HFFc6 (cell line): ENCODE measurements around the gene ZNF664. TPM values are rescaled to one million over a fixed set of nuclear protein-coding genes. Genes with fewer than 3 reads are reported as not detected.
"Not testable (repeated sequence)": the region's sequence is repeated elsewhere in the genome, so short reads cannot be mapped to it uniquely, and the experiment has no call there.

Experiments
- DNase-seq: peaks from one replicate; pipeline ENCODE4 v3.0.0-alpha.2; 2018
- H3K27ac Mint-ChIP-seq: 2 replicates; pipeline ENCODE4 v1.8.0; 2020; ENCODE audit warnings: mild to moderate bottlenecking, mixed read lengths
- H3K27me3 Mint-ChIP-seq: 2 replicates; pipeline ENCODE4 v1.8.0; 2021; ENCODE audit warnings: mild to moderate bottlenecking, moderate library complexity, mixed read lengths; ENCODE audit not compliant: insufficient read depth
- H3K36me3 Mint-ChIP-seq: 2 replicates; pipeline ENCODE4 v1.8.0; 2021; ENCODE audit warnings: low read depth, mixed read lengths
- H3K4me1 Mint-ChIP-seq: 2 replicates; pipeline ENCODE4 v1.8.0; 2020; ENCODE audit warnings: low read depth, mixed read lengths
- H3K4me3 Mint-ChIP-seq: 2 replicates; pipeline ENCODE4 v1.8.0; 2020; ENCODE audit warnings: mild to moderate bottlenecking, moderate library complexity, mixed read lengths
- H3K9me3 Mint-ChIP-seq: 2 replicates; pipeline ENCODE4 v1.8.0; 2020; ENCODE audit warnings: mild to moderate bottlenecking, mixed read lengths
- total RNA-seq, 6 experiments: library from RNA; stranded (reverse); fragmentation: NEBNext Ultra II Directional; extraction: Animal tissue kit (Norgen Biotek cat#: 25700); gene quantifications; 2 replicates in 1 of 6; 3 replicates in 5 of 6; pipeline ENCODE4 v1.2.3, GENCODE V29; 2021
- TF ChIP-seq, protein P1 (sequence below): fragments of 200-600 bp; sonication (generic); IDR thresholded peaks from 2 replicates; pipeline ENCODE4 v1.5.0; 2021; ENCODE audit warnings: antibody characterized with exemption, mild to moderate bottlenecking

ZNF664 gene
- total RNA-seq, 6 experiments from 2014 or later: 49.1 to 55.2 (median 53.4) TPM

DNA sequence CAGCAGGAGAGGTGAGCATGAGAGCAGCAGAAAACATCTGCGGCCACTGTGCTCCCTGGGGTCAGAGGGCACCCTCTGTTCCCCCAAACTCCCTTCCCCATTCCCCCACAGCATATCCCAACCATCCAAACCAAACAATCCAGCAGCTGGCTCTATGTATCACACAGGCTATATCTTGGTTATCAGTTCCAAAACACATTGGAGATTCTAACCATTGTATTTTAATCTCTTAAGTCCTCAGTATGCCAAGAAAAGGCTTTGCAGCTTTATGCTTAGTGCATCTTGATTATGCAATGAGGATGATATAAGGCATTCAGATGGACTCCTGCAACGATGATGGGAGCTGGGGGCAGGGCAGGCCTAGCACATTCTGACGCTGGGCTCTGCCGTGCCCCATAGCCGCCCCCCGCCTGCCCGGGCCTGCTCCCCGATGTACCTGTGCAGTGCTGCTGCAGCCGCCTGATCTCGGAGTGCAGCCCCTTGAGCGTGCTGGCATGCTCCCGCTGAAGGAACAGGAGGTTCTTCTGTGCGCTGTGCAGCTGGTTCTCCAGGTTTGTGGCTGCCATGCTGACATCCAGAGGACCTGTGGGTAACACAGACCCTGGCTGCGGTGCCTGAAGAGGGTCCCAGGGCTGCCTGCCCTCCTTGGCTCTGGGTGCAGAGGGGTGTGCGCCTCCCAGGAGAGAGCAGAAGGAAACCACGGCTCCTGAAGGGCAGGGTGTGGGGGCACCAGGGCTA, 29.9 kb upstream of the ZNF664 start:
- TF ChIP-seq, protein P1, sequence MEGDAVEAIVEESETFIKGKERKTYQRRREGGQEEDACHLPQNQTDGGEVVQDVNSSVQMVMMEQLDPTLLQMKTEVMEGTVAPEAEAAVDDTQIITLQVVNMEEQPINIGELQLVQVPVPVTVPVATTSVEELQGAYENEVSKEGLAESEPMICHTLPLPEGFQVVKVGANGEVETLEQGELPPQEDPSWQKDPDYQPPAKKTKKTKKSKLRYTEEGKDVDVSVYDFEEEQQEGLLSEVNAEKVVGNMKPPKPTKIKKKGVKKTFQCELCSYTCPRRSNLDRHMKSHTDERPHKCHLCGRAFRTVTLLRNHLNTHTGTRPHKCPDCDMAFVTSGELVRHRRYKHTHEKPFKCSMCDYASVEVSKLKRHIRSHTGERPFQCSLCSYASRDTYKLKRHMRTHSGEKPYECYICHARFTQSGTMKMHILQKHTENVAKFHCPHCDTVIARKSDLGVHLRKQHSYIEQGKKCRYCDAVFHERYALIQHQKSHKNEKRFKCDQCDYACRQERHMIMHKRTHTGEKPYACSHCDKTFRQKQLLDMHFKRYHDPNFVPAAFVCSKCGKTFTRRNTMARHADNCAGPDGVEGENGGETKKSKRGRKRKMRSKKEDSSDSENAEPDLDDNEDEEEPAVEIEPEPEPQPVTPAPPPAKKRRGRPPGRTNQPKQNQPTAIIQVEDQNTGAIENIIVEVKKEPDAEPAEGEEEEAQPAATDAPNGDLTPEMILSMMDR: no peak

DNA sequence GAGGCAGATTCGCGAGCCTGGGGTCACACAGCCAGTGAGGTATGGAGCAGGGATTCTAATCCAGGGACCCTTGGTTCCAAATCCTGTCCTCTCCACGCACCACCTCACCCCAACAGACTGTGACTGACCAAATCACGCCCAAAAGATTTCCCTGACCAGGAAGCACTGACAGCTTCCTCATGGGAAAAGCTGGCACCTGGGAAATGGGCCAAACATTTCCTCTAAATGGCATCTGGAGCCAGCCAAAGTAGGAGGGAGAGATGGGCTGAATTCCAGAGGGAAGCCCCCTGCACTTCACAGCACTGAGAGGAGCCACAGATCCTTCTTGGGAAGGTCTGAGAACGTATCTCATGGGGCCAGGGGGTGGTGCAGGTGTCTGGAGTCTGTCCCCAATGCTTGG, 29.2 kb upstream of the ZNF664 start:
- Mint-ChIP-seq H3K4me3 (no peak overlapping the region), H3K9me3 (peaks cover 11% of the 10 kb centered on the region; the same call in 1 of the 2 replicates), H3K36me3 (peaks cover 40% of the 10 kb centered on the region), H3K27me3 (no peaks in the 10 kb centered on the region), H3K4me1 (peaks cover 19% of the 10 kb centered on the region), H3K27ac (no peak overlapping the region)
- TF ChIP-seq, protein P1: no peak
- DNase-seq: no peak

More for the DNA sequence above, 29.9 kb upstream of the ZNF664 start:
- no peak overlapping the region for H3K27ac Mint-ChIP-seq
- no peak for DNase-seq
- peaks cover 11% of the 10 kb centered on the region; the same call in 1 of the 2 replicates for H3K9me3 Mint-ChIP-seq
- H3K36me3 Mint-ChIP-seq: peaks cover 44% of the 10 kb centered on the region
- H3K4me1 Mint-ChIP-seq: peaks cover 26% of the 10 kb centered on the region
- no peak overlapping the region for H3K4me3 Mint-ChIP-seq
- no peaks in the 10 kb centered on the region for H3K27me3 Mint-ChIP-seq

DNA sequence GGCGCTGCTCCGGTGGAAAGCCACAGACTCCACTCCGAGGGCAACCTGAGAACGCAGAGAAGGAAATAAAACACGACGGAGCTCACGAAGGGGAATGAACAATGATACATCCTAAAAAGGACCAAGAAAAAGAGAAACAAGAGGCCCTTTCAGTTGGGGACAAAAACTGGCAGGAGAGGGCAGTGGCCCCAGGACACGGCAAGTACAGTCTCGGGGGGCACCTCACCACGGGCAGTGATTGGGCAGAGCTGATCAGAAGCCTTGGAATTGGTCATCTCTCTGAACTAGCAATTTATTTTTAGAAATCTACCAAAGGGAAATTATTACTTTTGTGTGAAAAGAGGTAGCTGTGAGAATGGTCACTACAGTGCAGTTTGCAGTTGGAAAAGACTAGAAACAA, 28.3 kb upstream of the ZNF664 start:
- Mint-ChIP-seq H3K36me3 (peaks cover 36% of the 10 kb centered on the region), H3K27ac (no peak overlapping the region), H3K27me3 (no peaks in the 10 kb centered on the region), H3K4me3 (no peak overlapping the region), H3K9me3 (peaks cover 11% of the 10 kb centered on the region; the same call in 1 of the 2 replicates), H3K4me1 (peaks cover 14% of the 10 kb centered on the region)
- no peak for DNase-seq
- TF ChIP-seq, protein P1: no peak

DNA sequence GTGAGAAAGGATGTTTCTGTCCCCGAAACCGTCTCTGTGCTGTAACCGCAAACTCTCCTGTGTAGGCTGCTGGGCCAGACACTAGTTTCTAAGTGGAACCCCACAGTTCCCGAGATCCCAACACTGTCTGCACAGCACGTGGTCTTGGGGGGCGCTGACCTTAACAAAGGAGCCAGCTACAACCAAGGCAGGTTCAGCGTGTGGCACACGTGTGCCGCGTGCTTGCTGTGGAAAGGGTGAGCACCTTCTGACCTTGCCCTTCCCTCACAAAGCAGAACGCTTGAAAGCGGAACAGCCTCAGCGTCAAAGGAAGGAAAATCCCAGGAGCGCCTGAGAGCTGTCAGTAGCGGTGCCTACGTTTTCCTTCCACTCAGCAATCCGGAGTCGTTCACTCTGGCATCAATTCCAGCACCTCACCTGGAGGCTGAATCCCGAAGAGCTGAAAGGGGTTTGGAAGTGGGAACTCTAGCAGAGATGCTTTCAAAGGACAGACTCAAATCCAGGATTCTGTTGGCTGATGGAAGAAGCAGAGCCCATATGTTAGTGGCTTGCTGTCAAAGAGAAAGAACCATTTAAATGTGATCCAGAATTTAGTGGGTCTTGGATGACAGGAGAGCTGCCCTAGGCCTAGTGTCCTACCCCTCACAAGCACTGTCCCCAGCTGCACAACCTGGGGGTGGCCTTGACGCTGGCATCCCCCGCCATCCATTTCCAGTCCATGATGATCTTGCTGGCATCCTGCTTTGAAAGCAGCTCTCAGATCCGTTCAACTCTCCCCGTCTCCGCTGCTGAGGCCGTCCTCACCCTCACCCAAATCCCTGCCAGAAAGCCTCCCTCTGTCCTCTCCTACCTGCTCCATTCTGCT, 27.5 kb upstream of the ZNF664 start:
- no peaks in the 10 kb centered on the region for H3K27me3 Mint-ChIP-seq
- no peak for DNase-seq
- TF ChIP-seq, protein P1: no peak
- H3K4me3 Mint-ChIP-seq: no peak overlapping the region
- peaks cover 11% of the 10 kb centered on the region; the same call in 1 of the 2 replicates for H3K9me3 Mint-ChIP-seq
- H3K36me3 Mint-ChIP-seq: peaks cover 38% of the 10 kb centered on the region
- H3K27ac Mint-ChIP-seq: no peak overlapping the region; the same call in 1 of the 2 replicates
- H3K4me1 Mint-ChIP-seq: peaks cover 14% of the 10 kb centered on the region

DNA sequence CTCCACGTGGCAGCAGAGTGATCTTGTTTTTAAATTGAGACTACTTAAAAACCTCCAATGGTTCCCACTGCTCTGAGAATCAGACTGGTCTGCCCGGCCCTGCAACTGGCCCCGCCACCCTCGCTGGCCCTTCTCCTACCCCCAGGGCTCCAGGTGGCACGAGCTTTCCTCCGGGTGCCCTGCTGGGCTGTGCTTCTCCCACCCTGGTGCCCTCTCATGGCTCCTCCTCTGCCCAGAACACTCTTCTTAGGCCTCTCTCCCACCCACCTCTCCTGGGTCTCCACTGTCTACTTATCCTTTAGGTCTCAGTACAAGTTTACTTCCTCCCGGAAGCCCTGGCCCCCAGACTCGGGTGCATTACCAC, 26.9 kb upstream of the ZNF664 start:
- Mint-ChIP-seq H3K9me3 (peaks cover 11% of the 10 kb centered on the region; the same call in 1 of the 2 replicates), H3K4me1 (peaks cover 18% of the 10 kb centered on the region), H3K4me3 (no peak overlapping the region), H3K36me3 (peaks cover 36% of the 10 kb centered on the region), H3K27ac (no peak overlapping the region; the same call in 1 of the 2 replicates), H3K27me3 (no peaks in the 10 kb centered on the region)
- no peak for DNase-seq
- TF ChIP-seq, protein P1: no peak

DNA sequence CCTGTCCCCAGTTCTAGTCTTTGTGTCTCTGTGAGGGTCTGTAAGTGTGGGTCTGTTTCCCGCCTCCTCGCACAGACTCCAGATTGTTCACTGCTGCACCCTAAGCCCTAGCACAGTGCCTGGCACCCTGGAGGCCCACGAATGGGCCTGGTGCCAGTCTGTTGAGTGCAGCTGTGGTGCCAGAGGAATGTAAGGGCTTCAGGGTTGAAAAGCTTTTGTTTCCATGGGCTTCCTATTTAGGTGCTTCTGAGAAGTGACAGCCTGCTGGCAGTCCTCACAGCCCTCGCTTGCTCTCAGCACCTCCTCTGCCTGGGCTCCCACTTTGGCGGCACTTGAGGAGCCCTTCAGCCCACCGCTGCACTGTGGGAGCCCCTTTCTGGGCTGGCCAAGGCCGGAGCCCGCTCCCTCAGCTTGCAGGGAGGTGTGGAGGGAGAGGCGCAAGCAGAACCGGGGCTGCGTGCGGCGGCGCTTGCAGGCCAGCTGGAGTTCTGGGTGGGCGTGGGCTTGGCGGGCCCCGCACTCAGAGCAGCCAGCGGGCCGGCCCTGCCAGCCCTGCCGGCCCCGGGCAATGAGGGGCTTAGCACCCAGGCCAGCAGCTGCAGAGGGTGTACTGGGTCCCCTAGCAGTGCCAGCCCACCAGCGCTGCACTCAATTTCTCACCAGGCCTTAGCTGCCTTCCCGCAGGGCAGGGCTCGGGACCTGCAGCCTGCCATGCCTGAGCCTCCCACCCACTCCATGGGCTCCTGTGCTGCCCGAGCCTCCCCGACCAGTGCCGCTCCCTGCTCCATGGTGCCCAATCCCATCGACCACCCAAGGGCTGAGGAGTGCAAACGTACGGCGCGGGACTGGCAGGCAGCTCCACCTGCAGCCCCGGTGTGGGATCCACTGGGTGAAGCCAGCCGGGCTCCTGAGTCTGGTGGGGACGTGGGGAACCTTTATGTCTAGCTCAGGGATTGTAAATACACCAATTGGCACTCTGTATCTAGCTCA, 26.2 kb upstream of the ZNF664 start:
- H3K9me3 Mint-ChIP-seq, DNase-seq, H3K27me3 Mint-ChIP-seq, H3K27ac Mint-ChIP-seq, H3K4me3 Mint-ChIP-seq: not testable (repeated sequence)
- H3K4me1 Mint-ChIP-seq: peaks cover 22% of the 10 kb centered on the region
- peaks cover 29% of the 10 kb centered on the region for H3K36me3 Mint-ChIP-seq

DNA sequence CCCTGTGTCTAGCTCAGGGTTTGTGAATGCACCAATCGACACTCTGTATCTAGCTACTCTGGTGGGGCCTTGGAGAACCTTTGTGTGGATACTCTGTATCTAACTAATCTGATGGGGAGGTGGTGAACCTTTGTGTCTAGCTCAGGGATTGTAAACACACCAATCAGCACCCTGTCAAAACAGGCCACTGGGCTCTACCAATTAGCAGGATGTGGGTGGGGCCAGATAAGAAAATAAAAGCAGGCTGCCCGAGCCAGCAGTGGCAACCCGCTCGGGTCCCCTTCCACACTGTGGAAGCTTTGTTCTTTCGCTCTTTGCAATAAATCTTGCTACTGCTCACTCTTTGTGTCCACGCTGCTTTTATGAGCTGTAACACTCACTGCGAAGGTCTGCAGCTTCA, 25.5 kb upstream of the ZNF664 start:
- not testable (repeated sequence) for H3K27ac Mint-ChIP-seq, H3K9me3 Mint-ChIP-seq, DNase-seq, H3K27me3 Mint-ChIP-seq, H3K4me3 Mint-ChIP-seq
- peaks cover 22% of the 10 kb centered on the region for H3K4me1 Mint-ChIP-seq
- peaks cover 22% of the 10 kb centered on the region for H3K36me3 Mint-ChIP-seq
